ENCODE results near the gene INO80.

INO80 gene

GRCh38 chr15:40958723-40959122, 157.4 kb downstream of the INO80 start:
- no peak overlapping the region for H3K4me3 ChIP-seq (ENCODE audit: low read depth, low read length)
- TF ChIP-seq CTCF (IDR thresholded peaks at IDR 0.05; ENCODE audit: borderline replicate concordance, insufficient read depth, low read depth, low read length), result no peak

- no peak for TF ChIP-seq CTCF (IDR thresholded peaks at IDR 0.05; ENCODE audit: borderline replicate concordance, insufficient read depth, low read depth, low read length)
Observed at GRCh38 chr15:40958146-40958545, 157.9 kb downstream of the INO80 start.

GRCh38 chr15:40957581-40958051, 158.5 kb downstream of the INO80 start:
- H3K4me3 ChIP-seq (ENCODE audit: low read depth, low read length), result no peak overlapping the region
- TF ChIP-seq CTCF (IDR thresholded peaks at IDR 0.05; ENCODE audit: borderline replicate concordance, insufficient read depth, low read depth, low read length), result no peak

More at GRCh38 chr15:40958146-40958545, 157.9 kb downstream of the INO80 start:
- H3K4me3 ChIP-seq (ENCODE audit: low read depth, low read length), result no peak overlapping the region

- no peak overlapping the region for H3K4me3 ChIP-seq (ENCODE audit: low read depth, low read length)
- TF ChIP-seq CTCF (IDR thresholded peaks at IDR 0.05; ENCODE audit: borderline replicate concordance, insufficient read depth, low read depth, low read length), result no peak
Observed at GRCh38 chr15:40957041-40957555, 159.0 kb downstream of the INO80 start.

GRCh38 chr15:40956541-40956982, 159.5 kb downstream of the INO80 start:
- no peak for TF ChIP-seq CTCF (IDR thresholded peaks at IDR 0.05; ENCODE audit: borderline replicate concordance, insufficient read depth, low read depth, low read length)
- H3K4me3 ChIP-seq (ENCODE audit: low read depth, low read length), result no peak overlapping the region

GRCh38 chr15:40955930-40956540, 160.0 kb downstream of the INO80 start:
- TF ChIP-seq CTCF (IDR thresholded peaks at IDR 0.05; ENCODE audit: borderline replicate concordance, insufficient read depth, low read depth, low read length), result no peak
- no peak overlapping the region for H3K4me3 ChIP-seq (ENCODE audit: low read depth, low read length)

All from GM12875 (cell line).